Muscle of leg (tissue), 11 donors: ENCODE data around the gene PIK3C2G. TPM values are rescaled to one million over a fixed set of nuclear protein-coding genes. Genes with fewer than 3 reads are reported as not detected.

Experiments used
- DNase-seq: peaks from one replicate; pipeline ENCODE4 v3.0.0; 2013
- H3K27ac ChIP-seq: one replicate; pipeline ENCODE4 v1.5.1; 2013; ENCODE audit warnings: mild to moderate bottlenecking, low read length, control low read depth
- H3K27me3 ChIP-seq: one replicate; pipeline ENCODE4 v1.6.1; 2013; ENCODE audit warnings: low read length; ENCODE audit not compliant: control insufficient read depth, insufficient read depth
- H3K36me3 ChIP-seq: one replicate; pipeline ENCODE4 v1.6.1; 2013; ENCODE audit warnings: low read length; ENCODE audit not compliant: control insufficient read depth, insufficient read depth
- H3K4me1 ChIP-seq: one replicate; pipeline ENCODE4 v1.6.1; 2013; ENCODE audit warnings: low read length; ENCODE audit not compliant: control insufficient read depth, insufficient read depth
- H3K4me3 ChIP-seq: one replicate; pipeline ENCODE4 v1.5.1; 2013; ENCODE audit warnings: low read length, control low read depth
- H3K9me3 ChIP-seq: replicated peaks from 2 replicates; pipeline ENCODE4 v1.6.1; 2013; ENCODE audit warnings: low read depth, low read length; ENCODE audit not compliant: control insufficient read depth
- WGBS: methylation state at CpG from one replicate; pipeline ENCODE4 v1.1.5; 2013; ENCODE audit warnings: missing lambda C conversion rate; ENCODE audit not compliant: insufficient coverage; 5-methylcytosine and 5-hydroxymethylcytosine counted together
- polyA plus RNA-seq, 8 donors: library from polyadenylated mRNA; unstranded; fragments of 120-200 nt; gene quantifications; one replicate each; pipeline versions ENCODE4 v1.2.1 to v1.2.3, GENCODE V29; 2013; ENCODE audit warnings: inconsistent platforms in 1 of 8, low replicate concordance in 1 of 8; ENCODE audit not compliant: insufficient read length in 8 of 8, insufficient read depth in 1 of 8
- total RNA-seq: library from RNA; stranded (reverse); fragments of 120-200 nt; gene quantifications from one replicate; pipeline ENCODE4 v1.2.4, GENCODE V29; 2013

PIK3C2G gene
- total and polyA plus RNA-seq, 9 donors, result 0.04 to 1.3 (median 0.27) TPM

- DNase-seq, result no peak
- no CpG with 5 or more reads among the region's 1 CpG for WGBS
- H3K9me3 ChIP-seq, result peaks cover 9% of the 10 kb centered on the region
These were observed 36.6 kb downstream of the PIK3C2G start for GRCh38 chr12:18297902-18298301.

GRCh38 chr12:18302809-18303430, 41.6 kb downstream of the PIK3C2G start:
- WGBS, result 95% methylated on average over 4 of the region's 5 CpGs

More at GRCh38 chr12:18297902-18298301, 36.6 kb downstream of the PIK3C2G start:
- H3K36me3 ChIP-seq, result no peaks in the 10 kb centered on the region
- no peak overlapping the region for H3K27ac ChIP-seq
- no peaks in the 10 kb centered on the region for H3K27me3 ChIP-seq
- H3K4me1 ChIP-seq, result no peaks in the 10 kb centered on the region
- no peak overlapping the region for H3K4me3 ChIP-seq

GRCh38 chr12:18304609-18305008, 43.3 kb downstream of the PIK3C2G start:
- Histone ChIP-seq H3K9me3 (peaks cover 9% of the 10 kb centered on the region), H3K27ac (no peak overlapping the region), H3K36me3 (no peaks in the 10 kb centered on the region), H3K27me3 (no peaks in the 10 kb centered on the region), H3K4me1 (no peaks in the 10 kb centered on the region), H3K4me3 (no peak overlapping the region)
- WGBS, result no CpG with 5 or more reads among the region's 1 CpG
- DNase-seq, result no peak

More at GRCh38 chr12:18302809-18303430, 41.6 kb downstream of the PIK3C2G start:
- Histone ChIP-seq H3K36me3 (no peaks in the 10 kb centered on the region), H3K27ac (no peak overlapping the region), H3K4me1 (no peaks in the 10 kb centered on the region), H3K27me3 (no peaks in the 10 kb centered on the region), H3K4me3 (no peak overlapping the region), H3K9me3 (peaks cover 9% of the 10 kb centered on the region)
- DNase-seq, result no peak

GRCh38 chr12:18306311-18306710, 45.0 kb downstream of the PIK3C2G start:
- no peak for DNase-seq
- Histone ChIP-seq H3K36me3 (no peaks in the 10 kb centered on the region), H3K4me1 (no peaks in the 10 kb centered on the region), H3K9me3 (peaks cover 9% of the 10 kb centered on the region), H3K4me3 (no peak overlapping the region), H3K27me3 (no peaks in the 10 kb centered on the region), H3K27ac (no peak overlapping the region)
- no CpG with 5 or more reads among the region's 1 CpG for WGBS

GRCh38 chr12:18313306-18313705, 52.0 kb downstream of the PIK3C2G start:
- Histone ChIP-seq H3K4me1 (no peaks in the 10 kb centered on the region), H3K27ac (no peak overlapping the region), H3K4me3 (no peak overlapping the region), H3K36me3 (no peaks in the 10 kb centered on the region), H3K27me3 (no peaks in the 10 kb centered on the region), H3K9me3 (no peaks in the 10 kb centered on the region)
- no peak for DNase-seq
- no CpG with 5 or more reads among the region's 2 CpGs for WGBS

- H3K27me3 ChIP-seq, result no peaks in the 10 kb centered on the region
- H3K4me3 ChIP-seq, result no peak overlapping the region
- whole genome bisulfite sequencing, result 80% methylated on average over 2 of the region's 6 CpGs
- peak; percentile 34 for DNase-seq
- no peak overlapping the region for H3K27ac ChIP-seq
- no peaks in the 10 kb centered on the region for H3K9me3 ChIP-seq
- no peaks in the 10 kb centered on the region for H3K36me3 ChIP-seq
- H3K4me1 ChIP-seq, result no peaks in the 10 kb centered on the region
These were observed 58.8 kb downstream of the PIK3C2G start for GRCh38 chr12:18320036-18320617.

GRCh38 chr12:18320976-18321375, 59.7 kb downstream of the PIK3C2G start:
- H3K4me3 ChIP-seq, result no peak overlapping the region
- no peaks in the 10 kb centered on the region for H3K36me3 ChIP-seq
- H3K4me1 ChIP-seq, result no peaks in the 10 kb centered on the region
- H3K27me3 ChIP-seq, result no peaks in the 10 kb centered on the region
- no peak overlapping the region for H3K27ac ChIP-seq
- WGBS, result no CpG with 5 or more reads among the region's 2 CpGs
- H3K9me3 ChIP-seq, result no peaks in the 10 kb centered on the region
- no peak for DNase-seq

GRCh38 chr12:18323159-18323558, 61.8 kb downstream of the PIK3C2G start:
- no peaks in the 10 kb centered on the region for H3K27me3 ChIP-seq
- no peaks in the 10 kb centered on the region for H3K36me3 ChIP-seq
- DNase-seq, result no peak
- H3K4me1 ChIP-seq, result no peaks in the 10 kb centered on the region
- no peak overlapping the region for H3K4me3 ChIP-seq
- no peak overlapping the region for H3K27ac ChIP-seq
- H3K9me3 ChIP-seq, result no peaks in the 10 kb centered on the region

- H3K9me3 ChIP-seq, result no peaks in the 10 kb centered on the region
- DNase-seq, result peak; percentile 60
These were observed 65.7 kb downstream of the PIK3C2G start for GRCh38 chr12:18327036-18327435.

GRCh38 chr12:18332173-18332572, 70.9 kb downstream of the PIK3C2G start:
- peak; percentile 52 for DNase-seq
- H3K27ac ChIP-seq, result no peak overlapping the region
- 69% methylated on average over 3 of the region's 4 CpGs for WGBS

More at GRCh38 chr12:18327036-18327435, 65.7 kb downstream of the PIK3C2G start:
- no peaks in the 10 kb centered on the region for H3K4me1 ChIP-seq
- H3K4me3 ChIP-seq, result no peak overlapping the region
- H3K27ac ChIP-seq, result no peak overlapping the region
- no peaks in the 10 kb centered on the region for H3K27me3 ChIP-seq
- no CpG with 5 or more reads among the region's 2 CpGs for WGBS
- H3K36me3 ChIP-seq, result no peaks in the 10 kb centered on the region

More at GRCh38 chr12:18332173-18332572, 70.9 kb downstream of the PIK3C2G start:
- Histone ChIP-seq H3K27me3 (no peaks in the 10 kb centered on the region), H3K9me3 (no peaks in the 10 kb centered on the region), H3K36me3 (no peaks in the 10 kb centered on the region), H3K4me3 (no peak overlapping the region), H3K4me1 (no peaks in the 10 kb centered on the region)
